NT2/D1 (cell line): ENCODE measurements around the gene RDH5.

ENCODE experiments used
- DNase-seq: peaks from one replicate; pipeline ENCODE4 v3.0.0-alpha.2; 2011; ENCODE audit warnings: low read depth, low spot score
- H3K27me3 ChIP-seq: 2 replicates; pipeline ENCODE4 v1.6.0; 2011; ENCODE audit warnings: mild to moderate bottlenecking; ENCODE audit not compliant: insufficient read length, insufficient read depth
- H3K36me3 ChIP-seq: 2 replicates; pipeline ENCODE4 v1.6.1; 2011; ENCODE audit warnings: mild to moderate bottlenecking, low read length, mixed read lengths; ENCODE audit not compliant: insufficient read depth, insufficient read length
- H3K4me1 ChIP-seq: 2 replicates; pipeline ENCODE4 v1.5.1; 2011; ENCODE audit not compliant: insufficient read depth, insufficient read length
- H3K4me3 ChIP-seq: 2 replicates; pipeline ENCODE4 v1.5.1; 2011; ENCODE audit warnings: low read depth; ENCODE audit not compliant: insufficient read length
- H3K9ac ChIP-seq: 2 replicates; pipeline ENCODE4 v1.6.0; 2011; ENCODE audit warnings: low read depth; ENCODE audit not compliant: insufficient read length
- H3K9me3 ChIP-seq: 2 replicates; pipeline ENCODE4 v1.5.1; 2011; ENCODE audit warnings: mild to moderate bottlenecking, low read length; ENCODE audit not compliant: insufficient read depth
- SUZ12 ChIP-seq: IDR thresholded peaks from 2 replicates; pipeline ENCODE4 v1.6.1; 2011; ENCODE audit not compliant: insufficient read length, insufficient read depth; ENCODE audit errors: extremely low read depth
- YY1 ChIP-seq: IDR thresholded peaks from 2 replicates; pipeline ENCODE4 v1.6.1; 2011; ENCODE audit not compliant: insufficient read length, insufficient read depth
- ZNF274 ChIP-seq: IDR thresholded peaks from 2 replicates; pipeline ENCODE4 v1.6.1; 2011; ENCODE audit warnings: mild to moderate bottlenecking, low read depth, low read length

RDH5 gene

GRCh38 chr12:55722948-55723347 is 2.8 kb downstream of the RDH5 start:
- H3K36me3 ChIP-seq = peaks cover 66% of the 10 kb centered on the region
- no peak overlapping the region for H3K9ac ChIP-seq
- H3K9me3 ChIP-seq = no peaks in the 10 kb centered on the region
- H3K27me3 ChIP-seq = no peaks in the 10 kb centered on the region
- H3K4me3 ChIP-seq = no peak overlapping the region
- TF ChIP-seq YY1 (no peak), SUZ12 (no peak), ZNF274 (no peak)
- H3K4me1 ChIP-seq = peaks cover 14% of the 10 kb centered on the region
- DNase-seq = no peak

DNA sequence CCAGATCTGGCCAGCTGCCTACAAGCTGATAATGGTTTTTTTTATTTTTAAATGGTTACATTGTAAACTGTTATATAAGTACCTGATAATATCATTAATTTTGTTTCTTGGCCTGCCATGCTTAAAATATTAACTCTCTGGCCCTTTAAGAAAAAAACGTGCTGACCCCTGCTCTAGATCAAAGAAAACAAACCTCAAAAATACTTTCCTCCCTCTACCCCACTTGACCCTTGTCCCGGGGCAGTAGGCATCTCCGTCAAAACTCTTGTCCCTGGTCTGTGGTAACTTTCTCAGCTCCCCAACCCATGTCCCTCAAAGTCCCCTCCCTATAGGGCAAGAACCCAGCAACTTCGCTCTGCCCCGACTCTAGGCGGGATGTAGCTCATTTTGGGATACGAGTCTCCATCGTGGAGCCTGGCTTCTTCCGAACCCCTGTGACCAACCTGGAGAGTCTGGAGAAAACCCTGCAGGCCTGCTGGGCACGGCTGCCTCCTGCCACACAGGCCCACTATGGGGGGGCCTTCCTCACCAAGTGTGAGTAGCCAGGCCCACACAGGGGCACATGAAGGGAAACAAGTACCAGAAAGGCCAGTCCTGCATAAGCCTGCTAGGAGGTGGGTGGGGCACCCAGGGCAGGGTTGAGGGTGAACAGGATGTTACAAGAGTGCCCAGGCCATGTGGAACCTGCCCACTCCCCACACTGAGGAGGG is 3.5 kb downstream of the RDH5 start:
- Histone ChIP-seq H3K9me3 (no peaks in the 10 kb centered on the region), H3K9ac (peak overlapping the region; percentile 1), H3K4me1 (peaks cover 14% of the 10 kb centered on the region), H3K36me3 (peaks cover 67% of the 10 kb centered on the region), H3K27me3 (no peaks in the 10 kb centered on the region), H3K4me3 (no peak overlapping the region)
- no peak for DNase-seq
- TF ChIP-seq ZNF274 (no peak), SUZ12 (no peak), YY1 (no peak)

- Histone ChIP-seq H3K9me3 (no peaks in the 10 kb centered on the region), H3K4me3 (no peak overlapping the region), H3K9ac (peak overlapping the region; percentile 1), H3K36me3 (peaks cover 64% of the 10 kb centered on the region), H3K27me3 (no peaks in the 10 kb centered on the region), H3K4me1 (peaks cover 10% of the 10 kb centered on the region)
- DNase-seq = no peak
- TF ChIP-seq ZNF274 (no peak), SUZ12 (no peak), YY1 (no peak)
Observed at GRCh38 chr12:55724226-55724939, 4.2 kb downstream of the RDH5 start.

DNA sequence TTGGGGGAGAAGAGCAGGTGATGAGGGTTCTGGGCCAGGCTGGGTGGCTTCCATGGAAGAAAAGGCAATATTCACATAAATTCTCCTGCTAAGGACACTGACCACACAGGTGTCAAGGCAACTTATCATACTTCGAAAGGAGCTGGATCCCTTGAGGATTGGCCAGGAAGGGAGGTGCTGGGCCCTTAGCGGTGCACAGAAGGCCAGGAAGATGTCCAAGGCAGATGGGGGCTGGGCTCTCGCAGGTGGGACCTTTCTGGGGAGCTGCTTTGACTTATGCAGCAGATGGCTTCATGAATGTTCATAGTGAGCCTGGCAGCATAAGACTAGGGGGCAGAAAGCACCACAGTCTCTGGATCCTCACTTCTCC is 4.7 kb downstream of the RDH5 start:
- H3K9me3 ChIP-seq = no peaks in the 10 kb centered on the region
- DNase-seq = no peak
- no peak overlapping the region for H3K9ac ChIP-seq
- peaks cover 10% of the 10 kb centered on the region for H3K4me1 ChIP-seq
- no peak for TF ChIP-seq YY1
- TF ChIP-seq SUZ12 = no peak
- no peak for TF ChIP-seq ZNF274
- H3K36me3 ChIP-seq = peaks cover 58% of the 10 kb centered on the region
- no peak overlapping the region for H3K4me3 ChIP-seq
- no peaks in the 10 kb centered on the region for H3K27me3 ChIP-seq

GRCh38 chr12:55725556-55725955 is 5.4 kb downstream of the RDH5 start:
- H3K4me1 ChIP-seq = peaks cover 10% of the 10 kb centered on the region
- no peaks in the 10 kb centered on the region for H3K27me3 ChIP-seq
- no peak for DNase-seq
- H3K9ac ChIP-seq = no peak overlapping the region
- peaks cover 52% of the 10 kb centered on the region for H3K36me3 ChIP-seq
- TF ChIP-seq SUZ12 = no peak
- TF ChIP-seq YY1 = no peak
- TF ChIP-seq ZNF274 = no peak
- no peak overlapping the region for H3K4me3 ChIP-seq
- no peaks in the 10 kb centered on the region for H3K9me3 ChIP-seq

- no peak for DNase-seq
- H3K27me3 ChIP-seq = no peaks in the 10 kb centered on the region
- H3K36me3 ChIP-seq = peaks cover 56% of the 10 kb centered on the region
- H3K9ac ChIP-seq = peak overlapping the region; percentile 95
- TF ChIP-seq YY1 (no peak), ZNF274 (no peak), SUZ12 (no peak)
- peak overlapping the region; percentile 92 for H3K4me3 ChIP-seq
- no peaks in the 10 kb centered on the region for H3K9me3 ChIP-seq
- peaks cover 12% of the 10 kb centered on the region for H3K4me1 ChIP-seq
Observed at GRCh38 chr12:55726971-55727370, 6.8 kb downstream of the RDH5 start.

DNA sequence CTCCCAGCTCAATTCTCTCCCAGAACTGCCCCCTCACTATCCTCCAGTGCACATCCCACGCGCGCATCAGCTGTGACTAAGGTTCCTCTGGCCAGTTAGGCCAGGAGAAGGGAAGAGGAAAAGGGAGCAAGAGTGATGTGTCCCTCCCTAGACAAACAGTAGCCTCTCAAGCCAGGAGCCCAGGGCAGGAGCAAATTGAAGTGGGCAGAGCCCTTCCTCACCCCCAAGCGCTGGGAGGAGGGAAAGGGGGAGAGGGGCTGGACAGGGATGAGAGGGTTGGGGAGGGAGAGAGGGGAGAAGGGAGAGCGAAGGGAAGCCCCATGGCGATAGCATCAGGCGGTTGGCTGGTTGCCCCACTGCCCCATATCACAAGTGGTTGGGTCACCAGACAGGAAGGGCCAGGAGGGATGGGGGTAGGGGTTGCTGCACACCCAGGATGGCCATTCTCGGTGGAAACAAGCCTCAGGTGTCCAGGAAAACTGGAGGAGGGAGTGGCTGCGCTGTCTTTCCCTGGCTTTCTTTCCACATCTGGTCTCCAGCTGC is 7.5 kb downstream of the RDH5 start:
- H3K27me3 ChIP-seq = no peaks in the 10 kb centered on the region
- no peak for DNase-seq
- no peaks in the 10 kb centered on the region for H3K9me3 ChIP-seq
- H3K9ac ChIP-seq = peak overlapping the region; percentile 95
- no peak for TF ChIP-seq ZNF274
- TF ChIP-seq SUZ12 = no peak
- TF ChIP-seq YY1 = no peak
- H3K4me3 ChIP-seq = peak overlapping the region; percentile 92
- H3K36me3 ChIP-seq = peaks cover 62% of the 10 kb centered on the region
- H3K4me1 ChIP-seq = peaks cover 15% of the 10 kb centered on the region
